HG02970 (cell line): Measurements from ENCODE around the gene TM9SF1.

ENCODE experiments used
- ATAC-seq: cut with Tn5 transposase; IDR thresholded peaks from one replicate; pipeline ENCODE4 v1.9.1; 2021; ENCODE audit warnings: mild to moderate bottlenecking, moderate library complexity, moderate number of reproducible peaks; ENCODE audit not compliant: unreplicated experiment, low FRiP score

The TM9SF1 gene

GRCh38 chr14:24198814-24199524 is 3.7 kb upstream of the TM9SF1 start:
- no peak for ATAC-seq

GRCh38 chr14:24197056-24197450 is 1.8 kb upstream of the TM9SF1 start:
- ATAC-seq: no peak

- ATAC-seq: peak; percentile 26
Observed at GRCh38 chr14:24196071-24197055, 1.1 kb upstream of the TM9SF1 start.

GRCh38 chr14:24194873-24195185 is 412 bp downstream of the TM9SF1 start:
- ATAC-seq: no peak

- no peak for ATAC-seq
Observed at GRCh38 chr14:24194186-24194872, 912 bp downstream of the TM9SF1 start.

GRCh38 chr14:24192933-24193332 is 2.3 kb downstream of the TM9SF1 start:
- ATAC-seq: no peak

GRCh38 chr14:24190416-24190815 is 4.8 kb downstream of the TM9SF1 start:
- no peak for ATAC-seq

- no peak for ATAC-seq
Observed at GRCh38 chr14:24189460-24189859, 5.8 kb downstream of the TM9SF1 start.

GRCh38 chr14:24189059-24189375 is 6.2 kb downstream of the TM9SF1 start:
- no peak for ATAC-seq

- ATAC-seq: peak; percentile 89
Observed at GRCh38 chr14:24188251-24189058, 6.8 kb downstream of the TM9SF1 start, which contains the start of gene IPO4. Gene IPO4, minus strand, starts transcription at chr14:24188816. Its CDS starts 29 bp downstream, at chr14:24188787.

GRCh38 chr14:24187539-24187915 is 7.7 kb downstream of the TM9SF1 start:
- no peak for ATAC-seq

- ATAC-seq: no peak
Observed at GRCh38 chr14:24186831-24187538, 8.3 kb downstream of the TM9SF1 start.

- ATAC-seq: no peak
Observed at GRCh38 chr14:24185741-24186140, 9.5 kb downstream of the TM9SF1 start.

- no peak for ATAC-seq
Observed at GRCh38 chr14:24185026-24185425, 10.2 kb downstream of the TM9SF1 start.

GRCh38 chr14:24184104-24184970 is 10.9 kb downstream of the TM9SF1 start:
- ATAC-seq: no peak

- no peak for ATAC-seq
Observed at GRCh38 chr14:24183014-24183481, 12.2 kb downstream of the TM9SF1 start.

- ATAC-seq: no peak
Observed at GRCh38 chr14:24182110-24182882, 12.9 kb downstream of the TM9SF1 start.
